OCI-LY1 (cell line): ENCODE measurements around the gene S100A5.

Source experiments
- H2AFZ ChIP-seq: fragments of 200-600 bp; sonication (generic), shearing (Covaris generic); 2 replicates; pipeline ENCODE4 v1.6.0; 2014; ENCODE audit warnings: antibody characterized with exemption, mild to moderate bottlenecking, low read length
- H3F3A ChIP-seq: fragments of 200-600 bp; sonication (generic), shearing (Covaris generic); 2 replicates; pipeline ENCODE4 v1.6.0; 2014; ENCODE audit warnings: mild to moderate bottlenecking, antibody characterized with exemption, low read length, moderate library complexity; ENCODE audit not compliant: insufficient read depth
- H3K27ac ChIP-seq: fragments of 200-600 bp; sonication (generic); 2 replicates; pipeline ENCODE4 v1.5.1; 2014; ENCODE audit warnings: low read length, mixed run types, mild to moderate bottlenecking, low read depth; ENCODE audit not compliant: poor library complexity, severe bottlenecking
- H3K27me3 ChIP-seq: fragments of 200-600 bp; sonication (generic); 2 replicates; pipeline ENCODE4 v1.6.0; 2014; ENCODE audit warnings: antibody characterized with exemption, mild to moderate bottlenecking, low read length, moderate library complexity; ENCODE audit not compliant: insufficient read depth
- H3K36me3 ChIP-seq: fragments of 200-600 bp; sonication (generic); 2 replicates; pipeline ENCODE4 v1.6.1; 2014; ENCODE audit warnings: mild to moderate bottlenecking, antibody characterized with exemption, low read length, moderate library complexity, mixed read lengths; ENCODE audit not compliant: insufficient read depth
- H3K4me1 ChIP-seq: fragments of 200-600 bp; sonication (generic); 2 replicates; pipeline ENCODE4 v1.5.1; 2014; ENCODE audit warnings: mild to moderate bottlenecking, low read length, moderate library complexity; ENCODE audit not compliant: insufficient read depth, severe bottlenecking
- H3K4me2 ChIP-seq: fragments of 200-600 bp; sonication (generic), shearing (Covaris generic); 2 replicates; pipeline ENCODE4 v1.6.1; 2014; ENCODE audit warnings: low read length
- H3K4me3 ChIP-seq: fragments of 200-600 bp; sonication (generic); 2 replicates; pipeline ENCODE4 v1.5.1; 2014; ENCODE audit warnings: low read length, low read depth, mild to moderate bottlenecking, mixed read lengths; ENCODE audit not compliant: poor library complexity, severe bottlenecking
- H3K79me2 ChIP-seq: fragments of 200-600 bp; shearing (Covaris generic); 2 replicates; pipeline ENCODE4 v1.6.1; 2016; ENCODE audit warnings: mixed run types, low read length, mixed read lengths; ENCODE audit not compliant: insufficient read depth
- H3K9ac ChIP-seq: fragments of 200-600 bp; sonication (generic), shearing (Covaris generic); 2 replicates; pipeline ENCODE4 v1.6.1; 2014; ENCODE audit warnings: mild to moderate bottlenecking, low read length, mixed read lengths
- H3K9me2 ChIP-seq: fragments of 200-600 bp; sonication (generic), shearing (Covaris generic); 2 replicates; pipeline ENCODE4 v1.6.1; 2014; ENCODE audit warnings: low read depth, mild to moderate bottlenecking, low read length, mixed read lengths
- H3K9me3 ChIP-seq: fragments of 200-600 bp; shearing (Covaris generic); 2 replicates; pipeline ENCODE4 v1.6.1; 2014; ENCODE audit warnings: low read length, mixed read lengths
- H4K20me1 ChIP-seq: fragments of 200-600 bp; sonication (generic), shearing (Covaris generic); 2 replicates; pipeline ENCODE4 v1.6.0; 2016; ENCODE audit warnings: mild to moderate bottlenecking, low read length; ENCODE audit not compliant: insufficient read depth
- EZH2 ChIP-seq: fragments of 200-600 bp; sonication (generic), shearing (Covaris generic); IDR thresholded peaks from 2 replicates; pipeline ENCODE4 v1.8.0; 2017; ENCODE audit warnings: borderline replicate concordance, mixed run types, mild to moderate bottlenecking, antibody characterized with exemption, low read length, moderate library complexity, mixed read lengths
- TF ChIP-seq, protein P1 (sequence below): fragments of 200-600 bp; sonication (generic), shearing (Covaris generic); IDR thresholded peaks from 2 replicates; pipeline ENCODE4 v1.5.1; 2017; ENCODE audit warnings: mild to moderate bottlenecking, antibody characterized with exemption, low read length, moderate library complexity, mixed read lengths

S100A5 gene

DNA sequence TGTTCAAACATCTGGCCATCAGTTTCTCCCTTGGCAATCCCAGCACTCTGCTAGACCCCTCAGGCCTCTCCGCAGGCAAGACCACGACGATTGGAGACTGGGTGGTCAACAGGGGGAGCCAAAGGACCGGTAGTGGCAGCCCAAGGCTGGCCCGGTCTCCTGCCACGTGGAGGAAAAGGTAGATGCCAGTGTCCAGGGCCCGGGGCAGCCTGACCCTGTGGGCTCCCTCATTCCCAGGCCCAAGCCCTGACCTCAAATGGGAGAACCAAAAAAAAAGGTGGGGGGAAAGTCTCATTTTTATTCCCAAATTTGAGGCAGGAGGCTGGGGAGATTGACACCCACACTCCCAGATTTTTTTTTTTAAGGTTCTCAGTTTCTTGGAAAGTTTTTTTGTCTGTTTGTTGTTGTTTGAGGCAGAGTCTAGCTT, 29.7 kb downstream of the S100A5 start:
- no peak overlapping the region for H3K4me2 ChIP-seq
- H2AFZ ChIP-seq, result no peak overlapping the region
- H3K4me3 ChIP-seq, result no peak overlapping the region

DNA sequence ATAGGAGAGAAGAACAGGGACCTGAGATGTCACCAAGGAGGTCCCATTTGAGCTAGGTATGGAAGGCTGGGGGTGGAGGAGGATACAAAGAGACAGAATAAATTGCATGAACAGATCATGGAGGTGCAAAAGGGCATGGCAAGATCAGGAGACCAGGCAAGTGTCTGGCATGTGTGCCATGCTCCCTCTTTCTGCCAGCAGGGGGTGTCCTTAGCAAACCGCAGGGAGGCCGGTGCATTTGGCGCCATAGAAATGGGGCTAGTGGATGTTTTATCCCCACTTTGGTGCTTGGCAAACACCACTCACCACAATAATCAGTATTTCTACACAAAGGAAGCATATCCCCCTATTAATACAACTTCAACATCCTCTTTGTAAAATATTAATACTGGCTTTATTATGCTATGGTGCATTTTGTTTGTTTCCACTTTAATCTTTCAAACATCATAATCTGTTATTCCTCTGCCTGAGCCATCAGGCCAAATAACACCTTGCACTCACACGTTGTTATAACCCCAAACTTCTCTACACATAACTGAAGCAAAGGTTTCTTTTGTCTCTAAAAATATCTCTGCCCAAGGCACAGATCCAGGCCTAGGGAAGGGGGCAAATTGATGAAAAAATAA, 30.9 kb downstream of the S100A5 start:
- Histone ChIP-seq H3K36me3 (no peaks in the 10 kb centered on the region), H3K9me3 (no peaks in the 10 kb centered on the region), H3K4me3 (no peak overlapping the region), H3K79me2 (no peaks in the 10 kb centered on the region), H3K4me1 (peaks cover 3% of the 10 kb centered on the region), H2AFZ (no peak overlapping the region), H4K20me1 (no peaks in the 10 kb centered on the region), H3K27ac (no peak overlapping the region), H3K9me2 (no peaks in the 10 kb centered on the region), H3K9ac (no peak overlapping the region), H3K27me3 (no peaks in the 10 kb centered on the region), H3K4me2 (no peak overlapping the region), H3F3A (no peaks in the 10 kb centered on the region)
- no peak for TF ChIP-seq EZH2
- TF ChIP-seq, protein P1, sequence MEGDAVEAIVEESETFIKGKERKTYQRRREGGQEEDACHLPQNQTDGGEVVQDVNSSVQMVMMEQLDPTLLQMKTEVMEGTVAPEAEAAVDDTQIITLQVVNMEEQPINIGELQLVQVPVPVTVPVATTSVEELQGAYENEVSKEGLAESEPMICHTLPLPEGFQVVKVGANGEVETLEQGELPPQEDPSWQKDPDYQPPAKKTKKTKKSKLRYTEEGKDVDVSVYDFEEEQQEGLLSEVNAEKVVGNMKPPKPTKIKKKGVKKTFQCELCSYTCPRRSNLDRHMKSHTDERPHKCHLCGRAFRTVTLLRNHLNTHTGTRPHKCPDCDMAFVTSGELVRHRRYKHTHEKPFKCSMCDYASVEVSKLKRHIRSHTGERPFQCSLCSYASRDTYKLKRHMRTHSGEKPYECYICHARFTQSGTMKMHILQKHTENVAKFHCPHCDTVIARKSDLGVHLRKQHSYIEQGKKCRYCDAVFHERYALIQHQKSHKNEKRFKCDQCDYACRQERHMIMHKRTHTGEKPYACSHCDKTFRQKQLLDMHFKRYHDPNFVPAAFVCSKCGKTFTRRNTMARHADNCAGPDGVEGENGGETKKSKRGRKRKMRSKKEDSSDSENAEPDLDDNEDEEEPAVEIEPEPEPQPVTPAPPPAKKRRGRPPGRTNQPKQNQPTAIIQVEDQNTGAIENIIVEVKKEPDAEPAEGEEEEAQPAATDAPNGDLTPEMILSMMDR, result peak; percentile 91

More for the DNA sequence above, 29.7 kb downstream of the S100A5 start:
- no peaks in the 10 kb centered on the region for H3K36me3 ChIP-seq
- H3K9ac ChIP-seq, result no peak overlapping the region
- 0 out of 2 replicates have a peak, but pooled peaks cover 6% of the 10 kb centered on the region for H3K27me3 ChIP-seq
- no peak overlapping the region for H3K27ac ChIP-seq
- no peaks in the 10 kb centered on the region for H3K9me2 ChIP-seq
- no peaks in the 10 kb centered on the region for H3K9me3 ChIP-seq
- TF ChIP-seq, protein P1, result peak; percentile 96
- no peak for TF ChIP-seq EZH2
- no peaks in the 10 kb centered on the region for H3F3A ChIP-seq
- peaks cover 3% of the 10 kb centered on the region for H3K4me1 ChIP-seq
- H4K20me1 ChIP-seq, result no peaks in the 10 kb centered on the region
- H3K79me2 ChIP-seq, result no peaks in the 10 kb centered on the region

DNA sequence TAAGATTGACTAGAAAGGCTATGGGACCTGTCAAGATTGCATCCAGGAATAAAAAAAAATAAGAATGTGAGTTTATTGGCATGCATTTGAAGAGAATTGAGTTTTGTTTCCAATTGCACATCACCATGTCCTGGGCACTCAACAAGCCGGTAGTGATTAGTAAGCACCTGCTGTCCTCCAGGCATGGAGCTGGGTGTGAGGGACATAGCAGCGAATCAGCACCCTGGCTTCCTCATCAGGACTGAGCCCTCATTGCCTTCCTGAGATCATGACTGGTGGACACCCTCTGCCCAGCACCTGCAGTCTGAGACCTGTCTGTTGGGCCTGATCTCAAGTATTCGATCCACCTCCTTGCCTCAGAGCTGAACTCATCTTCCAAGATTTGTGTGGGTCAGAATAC, 31.7 kb downstream of the S100A5 start:
- no peak overlapping the region for H3K9ac ChIP-seq
- H3K4me1 ChIP-seq, result peaks cover 3% of the 10 kb centered on the region
- no peaks in the 10 kb centered on the region for H3K27me3 ChIP-seq
- no peak for TF ChIP-seq EZH2
- TF ChIP-seq, protein P1, result no peak
- no peak overlapping the region for H3K4me3 ChIP-seq
- H2AFZ ChIP-seq, result no peak overlapping the region
- H4K20me1 ChIP-seq, result no peaks in the 10 kb centered on the region
- no peak overlapping the region for H3K27ac ChIP-seq
- H3K9me3 ChIP-seq, result no peaks in the 10 kb centered on the region
- H3K9me2 ChIP-seq, result no peaks in the 10 kb centered on the region
- H3K4me2 ChIP-seq, result no peak overlapping the region
- H3K79me2 ChIP-seq, result no peaks in the 10 kb centered on the region
- H3F3A ChIP-seq, result no peaks in the 10 kb centered on the region
- no peaks in the 10 kb centered on the region for H3K36me3 ChIP-seq
